Caco-2 (cell line): ENCODE results near the gene BCL10. TPM values are rescaled to one million over a fixed set of nuclear protein-coding genes. Genes with fewer than 3 reads are reported as not detected.

Experiments used
- BruUV-seq: library from RNA; stranded (reverse); fragments of 400-500 nt; replicated peaks from 2 replicates; lab custom pipeline; 2021; lab: Mats Ljungman, UMichigan
- CTCF ChIA-PET: fragments of 300-600 bp; sonication (Branson Sonifier 250); formaldehyde crosslinking; loops from one replicate; lab custom pipeline; 2022; ENCODE audit warnings: antibody characterized with exemption; lab: Charles Lee
- POLR2A ChIA-PET: fragments of 300-600 bp; sonication (Branson Sonifier 250); formaldehyde crosslinking; loops from one replicate; lab custom pipeline; 2022; ENCODE audit warnings: antibody characterized with exemption; lab: Charles Lee
- DNase-seq, 2 experiments: peaks; one replicate each; pipeline versions ENCODE4 v3.0.0 to v3.0.0-alpha.2; 2020 to 2022
- H3K27me3 ChIP-seq: replicated peaks from 2 replicates; pipeline ENCODE4 v1.6.0; 2011; ENCODE audit warnings: low read length; ENCODE audit not compliant: control insufficient read depth, insufficient read depth
- H3K36me3 ChIP-seq: 2 replicates; pipeline ENCODE4 v1.5.1; 2011; ENCODE audit warnings: low read length; ENCODE audit not compliant: control insufficient read depth, insufficient read depth
- H3K4me1 ChIP-seq: fragments of 250-450 bp; sonication (Bioruptor Pico); 2 replicates; pipeline ENCODE4 v1.5.1; 2020; ENCODE audit warnings: mild to moderate bottlenecking
- H3K4me3 ChIP-seq: 2 replicates; pipeline ENCODE4 v1.5.1; 2011; ENCODE audit warnings: low read depth, mild to moderate bottlenecking, control low read depth, low read length
- H3K9me3 ChIP-seq: fragments of 250-450 bp; sonication (Bioruptor Pico); 2 replicates; pipeline ENCODE4 v1.5.1; 2020; ENCODE audit warnings: mild to moderate bottlenecking, moderate library complexity
- H3K27ac Mint-ChIP-seq: one replicate; pipeline ENCODE4 v1.8.0; 2022; ENCODE audit warnings: mixed read lengths; ENCODE audit not compliant: unreplicated experiment
- H3K27me3 Mint-ChIP-seq: one replicate; pipeline ENCODE4 v1.8.0; 2022; ENCODE audit warnings: mixed read lengths; ENCODE audit not compliant: insufficient read depth, unreplicated experiment
- H3K36me3 Mint-ChIP-seq: one replicate; pipeline ENCODE4 v1.8.0; 2022; ENCODE audit warnings: mild to moderate bottlenecking, mixed read lengths; ENCODE audit not compliant: insufficient read depth, unreplicated experiment
- H3K4me1 Mint-ChIP-seq: one replicate; pipeline ENCODE4 v1.8.0; 2022; ENCODE audit warnings: low read depth, mixed read lengths; ENCODE audit not compliant: unreplicated experiment
- H3K4me3 Mint-ChIP-seq: one replicate; pipeline ENCODE4 v1.8.0; 2022; ENCODE audit warnings: mild to moderate bottlenecking, moderate library complexity, mixed read lengths; ENCODE audit not compliant: unreplicated experiment
- H3K9me3 Mint-ChIP-seq: one replicate; pipeline ENCODE4 v1.8.0; 2022; ENCODE audit warnings: mixed read lengths; ENCODE audit not compliant: unreplicated experiment
- CTCF ChIP-seq, 2 experiments: fragments of 200-600 bp in 1 of 2; IDR thresholded peaks; 1 replicate in 1 of 2; 2 replicates in 1 of 2; pipeline versions ENCODE4 v1.5.1 to v1.8.0; 2011 to 2022; ENCODE audit warnings: antibody characterized with exemption in 1 of 2, control low read depth in 1 of 2, inconsistent platforms in 1 of 2, low read depth in 1 of 2, low read length in 1 of 2, mild to moderate bottlenecking in 1 of 2, moderate library complexity in 1 of 2; ENCODE audit not compliant: insufficient read depth in 1 of 2, severe bottlenecking in 1 of 2, unreplicated experiment in 1 of 2
- intact Hi-C: fragments of 100-400 bp; cut with micrococcal nuclease; formaldehyde crosslinking; loops from one replicate; pipeline ENCODE4 v1.10.0; 2022; ENCODE audit not compliant: unreplicated experiment
- total RNA-seq: library from RNA; stranded (reverse); gene quantifications from 2 replicates; pipeline ENCODE4 v1.2.3, GENCODE V29; 2022

BCL10 gene
- total RNA-seq, 1 experiment from 2014 or later, result 18.1 TPM

- H3K4me3 Mint-ChIP-seq, result no peak overlapping the region
- intact Hi-C loops, result no loop called here
Measured at GRCh38 chr1:85295006-85295431, 18.6 kb upstream of the BCL10 start.

GRCh38 chr1:85290826-85291225, 14.4 kb upstream of the BCL10 start:
- intact Hi-C loops, result no loop called here
- Histone ChIP-seq H3K4me1 (no peaks in the 10 kb centered on the region), H3K36me3 (no peaks in the 10 kb centered on the region), H3K9me3 (no peaks in the 10 kb centered on the region), H3K4me3 (no peak overlapping the region), H3K27me3 (no peaks in the 10 kb centered on the region)
- ChIA-PET CTCF (no interaction called here), POLR2A (no interaction called here)
- BruUV-seq, result no TSS peak
- DNase-seq, result no peak
- no peak overlapping the region for H3K27ac Mint-ChIP-seq
- TF ChIP-seq CTCF (IDR thresholded peaks at IDR 0.05; ENCODE audit: insufficient read depth in 1 of 2, low read depth in 1 of 2, low read length in 1 of 2, severe bottlenecking in 1 of 2, unreplicated experiment in 1 of 2), result no peak
- no peaks in the 10 kb centered on the region for H3K4me1 Mint-ChIP-seq
- no peaks in the 10 kb centered on the region for H3K9me3 Mint-ChIP-seq
- H3K36me3 Mint-ChIP-seq, result no peaks in the 10 kb centered on the region
- no peak overlapping the region for H3K4me3 Mint-ChIP-seq
- H3K27me3 Mint-ChIP-seq, result no peaks in the 10 kb centered on the region

More at GRCh38 chr1:85295006-85295431, 18.6 kb upstream of the BCL10 start:
- Histone ChIP-seq H3K36me3 (no peaks in the 10 kb centered on the region), H3K27me3 (no peaks in the 10 kb centered on the region), H3K9me3 (no peaks in the 10 kb centered on the region), H3K4me1 (peaks cover 13% of the 10 kb centered on the region), H3K4me3 (no peak overlapping the region)
- Mint-ChIP-seq H3K9me3 (no peaks in the 10 kb centered on the region), H3K27ac (no peak overlapping the region), H3K4me1 (peaks cover 19% of the 10 kb centered on the region), H3K36me3 (peaks cover 4% of the 10 kb centered on the region), H3K27me3 (no peaks in the 10 kb centered on the region)
- ChIA-PET POLR2A (no interaction called here), CTCF (interaction anchor here (0.6 kb wide), 1 partner anchor 19 kb away, joined by 3 read pairs; the partner anchor contains the start of gene BCL10)
- BruUV-seq, result no TSS peak
- TF ChIP-seq CTCF (IDR thresholded peaks at IDR 0.05; ENCODE audit: insufficient read depth in 1 of 2, low read depth in 1 of 2, low read length in 1 of 2, severe bottlenecking in 1 of 2, unreplicated experiment in 1 of 2), result no peak
- DNase-seq, result no peak

- H3K27me3 Mint-ChIP-seq, result no peaks in the 10 kb centered on the region
- no peaks in the 10 kb centered on the region for H3K36me3 Mint-ChIP-seq
- Histone ChIP-seq H3K4me3 (no peak overlapping the region), H3K27me3 (no peaks in the 10 kb centered on the region), H3K9me3 (no peaks in the 10 kb centered on the region), H3K36me3 (no peaks in the 10 kb centered on the region), H3K4me1 (no peaks in the 10 kb centered on the region)
- no peak overlapping the region for H3K27ac Mint-ChIP-seq
- BruUV-seq, result no TSS peak
- intact Hi-C loops, result no loop called here
- no peaks in the 10 kb centered on the region for H3K9me3 Mint-ChIP-seq
- no peak overlapping the region for H3K4me3 Mint-ChIP-seq
- no peak for DNase-seq
- TF ChIP-seq CTCF (IDR thresholded peaks at IDR 0.05; ENCODE audit: insufficient read depth in 1 of 2, low read depth in 1 of 2, low read length in 1 of 2, severe bottlenecking in 1 of 2, unreplicated experiment in 1 of 2), result no peak
- CTCF ChIA-PET, result no interaction called here
- H3K4me1 Mint-ChIP-seq, result no peaks in the 10 kb centered on the region
- POLR2A ChIA-PET, result no interaction called here
Measured at GRCh38 chr1:85289848-85290335, 13.5 kb upstream of the BCL10 start.
